DOHH2 (cell line): ENCODE data around the gene PEX1.
"Not testable (repeated sequence)": the region's sequence is repeated elsewhere in the genome, so short reads cannot be mapped to it uniquely, and the experiment has no call there.

ENCODE experiments used
- H3F3A ChIP-seq: fragments of 200-600 bp; sonication (generic), shearing (Covaris generic); 2 replicates; pipeline ENCODE4 v1.6.0; 2016; ENCODE audit warnings: antibody characterized with exemption, mild to moderate bottlenecking; ENCODE audit not compliant: control insufficient read depth, insufficient read depth
- H3K27ac ChIP-seq: fragments of 200-600 bp; sonication (generic); 2 replicates; pipeline ENCODE4 v1.5.1; 2014; ENCODE audit warnings: low read depth, mild to moderate bottlenecking, low read length, moderate library complexity
- H3K27me3 ChIP-seq: fragments of 200-600 bp; sonication (generic); 2 replicates; pipeline ENCODE4 v1.6.1; 2014; ENCODE audit warnings: mild to moderate bottlenecking, low read length, mixed read lengths; ENCODE audit not compliant: control insufficient read depth
- H3K36me3 ChIP-seq: fragments of 200-600 bp; sonication (generic); 2 replicates; pipeline ENCODE4 v1.6.1; 2014; ENCODE audit warnings: mild to moderate bottlenecking, low read length, moderate library complexity, mixed read lengths; ENCODE audit not compliant: control insufficient read depth
- H3K4me1 ChIP-seq: fragments of 200-600 bp; sonication (generic); 2 replicates; pipeline ENCODE4 v1.6.1; 2014; ENCODE audit warnings: mild to moderate bottlenecking, low read length, mixed read lengths; ENCODE audit not compliant: control insufficient read depth
- H3K4me2 ChIP-seq: fragments of 200-600 bp; sonication (generic); 2 replicates; pipeline ENCODE4 v1.6.0; 2014; ENCODE audit warnings: mild to moderate bottlenecking, low read length, moderate library complexity
- H3K4me3 ChIP-seq: fragments of 200-600 bp; sonication (generic); 2 replicates; pipeline ENCODE4 v1.5.1; 2014; ENCODE audit warnings: mild to moderate bottlenecking, low read length, mixed read lengths
- H3K79me2 ChIP-seq: fragments of 200-600 bp; sonication (generic); 2 replicates; pipeline ENCODE4 v1.6.1; 2014; ENCODE audit warnings: mild to moderate bottlenecking, low read length, mixed read lengths; ENCODE audit not compliant: control insufficient read depth
- H3K9me2 ChIP-seq: fragments of 200-600 bp; sonication (generic); replicated peaks from 2 replicates; pipeline ENCODE4 v1.6.1; 2014; ENCODE audit warnings: mild to moderate bottlenecking, low read length, mixed read lengths; ENCODE audit not compliant: control insufficient read depth
- H3K9me3 ChIP-seq: fragments of 200-600 bp; sonication (generic); 2 replicates; pipeline ENCODE4 v1.6.1; 2014; ENCODE audit warnings: antibody characterized with exemption, low read length, mixed read lengths; ENCODE audit not compliant: control insufficient read depth, insufficient read depth
- H4K20me1 ChIP-seq: fragments of 200-600 bp; sonication (generic); 2 replicates; pipeline ENCODE4 v1.6.0; 2014; ENCODE audit warnings: low read depth, mild to moderate bottlenecking, antibody characterized with exemption, low read length, moderate library complexity; ENCODE audit not compliant: control insufficient read depth, insufficient read depth
- EZH2phosphoT487 ChIP-seq: fragments of 200-600 bp; sonication (generic); IDR thresholded peaks from 2 replicates; pipeline ENCODE4 v1.6.1; 2017; ENCODE audit warnings: borderline replicate concordance, mild to moderate bottlenecking, antibody characterized with exemption, low read length, moderate library complexity, mixed read lengths
- TF ChIP-seq, protein P1 (sequence below): fragments of 200-600 bp; sonication (generic); IDR thresholded peaks from one replicate; pipeline ENCODE4 v1.5.1; 2014; ENCODE audit warnings: antibody characterized with exemption, mild to moderate bottlenecking, low read depth, low read length; ENCODE audit not compliant: poor library complexity, severe bottlenecking

Gene PEX1

DNA sequence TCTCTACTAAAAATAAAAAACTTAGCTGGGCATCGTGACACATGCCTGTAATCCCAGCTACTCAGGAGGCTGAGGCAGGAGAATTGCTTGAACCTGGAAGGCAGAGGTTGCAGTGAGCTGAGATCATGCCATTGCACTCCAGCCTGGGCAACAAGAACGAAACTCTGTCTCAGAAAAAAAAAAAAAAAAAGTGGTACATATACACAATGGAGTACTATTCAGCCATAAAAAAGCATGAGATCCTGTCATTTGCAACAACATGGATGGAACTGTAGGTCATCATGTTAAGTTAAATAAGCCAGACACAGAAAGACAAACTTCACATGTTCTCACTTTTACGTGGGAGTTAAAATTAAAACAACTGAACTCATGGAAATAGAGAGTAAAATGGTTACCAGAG lies 15.2 kb upstream of the PEX1 start:
- H3K4me2 ChIP-seq, H3K27ac ChIP-seq, H4K20me1 ChIP-seq, H3K4me3 ChIP-seq, H3K36me3 ChIP-seq, H3K79me2 ChIP-seq, H3K4me1 ChIP-seq, H3F3A ChIP-seq, H3K9me2 ChIP-seq, H3K27me3 ChIP-seq, H3K9me3 ChIP-seq: not testable (repeated sequence)

DNA sequence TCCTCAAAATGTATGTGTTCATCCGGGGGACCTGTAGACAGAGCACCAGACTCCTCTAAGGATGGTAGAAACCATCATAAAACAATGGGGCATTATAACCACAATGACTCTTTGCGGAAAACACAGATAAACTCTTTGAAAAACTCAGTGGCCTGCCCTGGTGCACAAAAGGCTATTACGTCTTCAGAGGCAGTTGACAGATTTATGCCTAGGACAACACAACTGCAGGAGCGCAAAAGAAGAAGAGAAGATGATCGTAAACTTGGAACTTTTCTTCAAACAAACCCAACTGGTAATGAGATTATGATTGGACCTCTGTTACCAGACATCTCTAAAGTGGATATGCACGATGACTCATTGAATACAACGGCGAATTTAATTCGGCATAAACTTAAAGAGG lies 6.3 kb upstream of the PEX1 start:
- peaks cover 2% of the 10 kb centered on the region for H3K4me1 ChIP-seq
- H3K27ac ChIP-seq: no peak overlapping the region
- TF ChIP-seq, protein P1, sequence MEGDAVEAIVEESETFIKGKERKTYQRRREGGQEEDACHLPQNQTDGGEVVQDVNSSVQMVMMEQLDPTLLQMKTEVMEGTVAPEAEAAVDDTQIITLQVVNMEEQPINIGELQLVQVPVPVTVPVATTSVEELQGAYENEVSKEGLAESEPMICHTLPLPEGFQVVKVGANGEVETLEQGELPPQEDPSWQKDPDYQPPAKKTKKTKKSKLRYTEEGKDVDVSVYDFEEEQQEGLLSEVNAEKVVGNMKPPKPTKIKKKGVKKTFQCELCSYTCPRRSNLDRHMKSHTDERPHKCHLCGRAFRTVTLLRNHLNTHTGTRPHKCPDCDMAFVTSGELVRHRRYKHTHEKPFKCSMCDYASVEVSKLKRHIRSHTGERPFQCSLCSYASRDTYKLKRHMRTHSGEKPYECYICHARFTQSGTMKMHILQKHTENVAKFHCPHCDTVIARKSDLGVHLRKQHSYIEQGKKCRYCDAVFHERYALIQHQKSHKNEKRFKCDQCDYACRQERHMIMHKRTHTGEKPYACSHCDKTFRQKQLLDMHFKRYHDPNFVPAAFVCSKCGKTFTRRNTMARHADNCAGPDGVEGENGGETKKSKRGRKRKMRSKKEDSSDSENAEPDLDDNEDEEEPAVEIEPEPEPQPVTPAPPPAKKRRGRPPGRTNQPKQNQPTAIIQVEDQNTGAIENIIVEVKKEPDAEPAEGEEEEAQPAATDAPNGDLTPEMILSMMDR: no peak
- TF ChIP-seq EZH2phosphoT487: no peak
- peaks cover 81% of the 10 kb centered on the region for H3K36me3 ChIP-seq
- H3K4me2 ChIP-seq: no peak overlapping the region
- H3K79me2 ChIP-seq: peaks cover 3% of the 10 kb centered on the region
- no peak overlapping the region for H3K4me3 ChIP-seq
- H4K20me1 ChIP-seq: no peaks in the 10 kb centered on the region
- H3K27me3 ChIP-seq: no peaks in the 10 kb centered on the region
- H3K9me2 ChIP-seq: no peaks in the 10 kb centered on the region
- H3F3A ChIP-seq: no peaks in the 10 kb centered on the region
- H3K9me3 ChIP-seq: no peaks in the 10 kb centered on the region

DNA sequence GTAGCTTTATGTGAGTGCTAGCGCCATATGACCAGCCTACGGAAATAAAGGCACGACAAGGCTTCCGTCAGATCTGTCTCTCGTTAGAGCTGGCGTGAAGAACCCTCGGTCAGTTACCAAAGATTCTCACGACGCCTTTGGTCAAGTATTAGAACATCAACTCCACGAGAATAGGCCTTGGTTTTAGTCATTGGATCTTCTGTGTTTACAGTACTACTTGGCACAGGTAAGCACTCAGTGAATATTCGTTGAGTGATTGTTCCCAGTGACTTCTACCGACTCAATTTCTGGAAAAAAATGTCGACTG lies 591 bp upstream of the PEX1 start:
- Histone ChIP-seq H3K9me2 (no peaks in the 10 kb centered on the region), H3K9me3 (no peaks in the 10 kb centered on the region), H3F3A (peaks cover 11% of the 10 kb centered on the region), H4K20me1 (no peaks in the 10 kb centered on the region), H3K27ac (peak overlapping the region; percentile 46), H3K4me3 (peak overlapping the region; percentile 81), H3K36me3 (peaks cover 47% of the 10 kb centered on the region), H3K4me1 (peaks cover 26% of the 10 kb centered on the region), H3K79me2 (peaks cover 52% of the 10 kb centered on the region), H3K27me3 (no peaks in the 10 kb centered on the region), H3K4me2 (peak overlapping the region; percentile 66)
- TF ChIP-seq EZH2phosphoT487: no peak
- TF ChIP-seq, protein P1: no peak

DNA sequence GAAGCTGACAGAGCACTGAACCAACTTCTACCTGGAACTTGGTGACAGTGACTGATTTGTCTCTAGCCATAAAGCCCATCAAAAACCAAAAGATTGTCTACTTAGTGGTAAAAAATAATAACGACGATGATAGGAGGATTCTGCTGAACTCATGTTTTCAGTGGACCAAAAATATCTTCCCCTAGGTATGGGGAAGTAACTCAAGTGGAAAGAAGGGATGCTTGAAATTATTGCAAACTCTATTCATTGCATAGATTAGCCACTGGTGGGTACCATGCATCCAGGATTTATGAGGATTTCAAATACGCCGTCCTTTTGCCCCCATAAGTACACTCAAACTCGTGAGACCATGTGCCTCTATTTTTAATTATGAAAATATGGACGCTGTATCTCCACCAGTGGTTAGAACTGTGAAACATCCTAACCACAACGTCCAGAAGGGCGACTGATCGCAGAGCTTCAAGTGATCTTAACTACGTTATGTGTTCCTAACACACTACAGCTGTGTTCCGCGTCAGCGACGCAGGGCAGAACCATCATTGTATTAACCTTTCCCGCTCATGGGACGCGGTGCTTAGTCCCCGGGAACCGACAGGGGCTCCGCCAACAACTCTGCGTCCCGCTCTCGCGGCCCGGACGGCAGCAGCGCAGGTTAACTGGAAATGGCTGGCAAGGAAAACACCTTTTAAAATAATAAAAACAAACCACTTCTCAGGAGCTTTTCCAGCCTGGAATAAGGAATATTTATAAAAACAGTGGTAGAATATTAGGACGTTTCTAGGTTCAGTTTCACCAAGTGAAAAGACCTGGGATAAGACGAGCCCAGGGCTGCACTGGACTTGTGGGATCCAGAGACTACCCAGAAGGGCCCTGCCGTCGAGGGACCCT lies 776 bp downstream of the PEX1 start:
- Histone ChIP-seq H3K27me3 (no peaks in the 10 kb centered on the region), H3K27ac (peak overlapping the region; percentile 82), H3K79me2 (peaks cover 57% of the 10 kb centered on the region)

More for the DNA sequence above, 776 bp downstream of the PEX1 start:
- Histone ChIP-seq H3F3A (peaks cover 11% of the 10 kb centered on the region), H3K4me2 (peak overlapping the region; percentile 88), H3K4me1 (peaks cover 26% of the 10 kb centered on the region), H3K36me3 (peaks cover 34% of the 10 kb centered on the region), H3K4me3 (peak overlapping the region; percentile 81), H3K9me3 (no peaks in the 10 kb centered on the region), H4K20me1 (no peaks in the 10 kb centered on the region), H3K9me2 (no peaks in the 10 kb centered on the region)
- TF ChIP-seq, protein P1: peak; percentile 11
- no peak for TF ChIP-seq EZH2phosphoT487
